ENCODE results near the gene MIOX.

MIOX gene

GRCh38 chr22:50473855-50474671, 12.6 kb upstream of the MIOX start:
- peak; percentile 13 for DNase-seq (ENCODE audit: low read depth)

- DNase-seq (ENCODE audit: low read depth), result peak; percentile 40
Observed at GRCh38 chr22:50474710-50475651, 11.7 kb upstream of the MIOX start, which contains the start of gene SBF1. SBF1 (minus strand) TSS chr22:50475035; CDS start chr22:50474840, 195 bp downstream.

GRCh38 chr22:50475652-50476002, 11.0 kb upstream of the MIOX start:
- DNase-seq (ENCODE audit: low read depth), result no peak

- no peak for DNase-seq (ENCODE audit: low read depth)
Observed at GRCh38 chr22:50476868-50477267, 9.8 kb upstream of the MIOX start.

- DNase-seq (ENCODE audit: low read depth), result no peak
Observed at GRCh38 chr22:50477923-50478322, 8.7 kb upstream of the MIOX start.

GRCh38 chr22:50479721-50480120, 6.9 kb upstream of the MIOX start:
- no peak for DNase-seq (ENCODE audit: low read depth)

GRCh38 chr22:50481045-50481439, 5.6 kb upstream of the MIOX start:
- no peak for DNase-seq (ENCODE audit: low read depth)

- DNase-seq (ENCODE audit: low read depth), result no peak
Observed at GRCh38 chr22:50481440-50482106, 5.1 kb upstream of the MIOX start, which contains the start of gene ADM2. ADM2 (plus strand) TSS chr22:50481543; CDS start chr22:50481848, 305 bp downstream.

- DNase-seq (ENCODE audit: low read depth), result no peak
Observed at GRCh38 chr22:50482107-50483074, 4.3 kb upstream of the MIOX start.

- no peak for DNase-seq (ENCODE audit: low read depth)
Observed at GRCh38 chr22:50483106-50483505, 3.6 kb upstream of the MIOX start.

- DNase-seq (ENCODE audit: low read depth), result no peak
Observed at GRCh38 chr22:50483556-50483955, 3.1 kb upstream of the MIOX start.

- DNase-seq (ENCODE audit: low read depth), result no peak
Observed at GRCh38 chr22:50483977-50484853, 2.4 kb upstream of the MIOX start.

- no peak for DNase-seq (ENCODE audit: low read depth)
Observed at GRCh38 chr22:50485221-50486131, 1.2 kb upstream of the MIOX start.

GRCh38 chr22:50487290-50488005, 789 bp downstream of the MIOX start:
- DNase-seq (ENCODE audit: low read depth), result no peak

GRCh38 chr22:50488006-50488677, 1.5 kb downstream of the MIOX start:
- DNase-seq (ENCODE audit: low read depth), result no peak

- no peak for DNase-seq (ENCODE audit: low read depth)
Observed at GRCh38 chr22:50488886-50489285, 2.2 kb downstream of the MIOX start.

- no peak for DNase-seq (ENCODE audit: low read depth)
Observed at GRCh38 chr22:50489363-50490243, 2.9 kb downstream of the MIOX start.

All from non-pigmented ciliary epithelial cell (primary cell).